OCI-LY7 (cell line): ENCODE data around the gene ACSS1. TPM values are rescaled to one million over a fixed set of nuclear protein-coding genes. Genes with fewer than 3 reads are reported as not detected.

Experiments
- BruUV-seq: library from RNA; stranded (reverse); fragments of 400-500 nt; replicated peaks from 2 replicates; lab custom pipeline; 2021; lab: Mats Ljungman, UMichigan
- CTCF ChIA-PET: fragments of 300-600 bp; sonication (Branson Sonifier 250); formaldehyde crosslinking; loops from one replicate; lab custom pipeline; 2022; ENCODE audit warnings: antibody characterized with exemption; ENCODE audit not compliant: unreplicated experiment; lab: Charles Lee
- POLR2A ChIA-PET: fragments of 300-600 bp; sonication (Branson Sonifier 250); formaldehyde crosslinking; loops from one replicate; lab custom pipeline; 2022; ENCODE audit warnings: antibody characterized with exemption; lab: Charles Lee
- DNase-seq: peaks from one replicate; pipeline ENCODE4 v3.0.0-alpha.2; 2015; ENCODE audit warnings: low spot score
- H2AFZ ChIP-seq: fragments of 200-600 bp; sonication (generic), shearing (Covaris generic); 2 replicates; pipeline ENCODE4 v1.6.1; 2014; ENCODE audit warnings: mild to moderate bottlenecking, antibody characterized with exemption, low read length, moderate library complexity
- H3K27ac ChIP-seq: fragments of 200-600 bp; sonication (generic); 2 replicates; pipeline ENCODE4 v1.5.1; 2014; ENCODE audit warnings: mixed run types, low read depth, mild to moderate bottlenecking, moderate library complexity, low read length, inconsistent platforms; ENCODE audit not compliant: poor library complexity, severe bottlenecking
- H3K36me3 ChIP-seq: fragments of 200-600 bp; sonication (generic); 2 replicates; pipeline ENCODE4 v1.6.1; 2014; ENCODE audit warnings: mild to moderate bottlenecking, antibody characterized with exemption, low read length, moderate library complexity, mixed read lengths; ENCODE audit not compliant: insufficient read depth
- H3K4me1 ChIP-seq: fragments of 200-600 bp; sonication (generic); 2 replicates; pipeline ENCODE4 v1.5.1; 2014; ENCODE audit warnings: mild to moderate bottlenecking, low read length; ENCODE audit not compliant: insufficient read depth, poor library complexity, severe bottlenecking
- H3K4me2 ChIP-seq: fragments of 200-600 bp; sonication (generic); 2 replicates; pipeline ENCODE4 v1.6.1; 2014; ENCODE audit warnings: mild to moderate bottlenecking, low read length
- H3K4me3 ChIP-seq: fragments of 200-600 bp; sonication (generic); 2 replicates; pipeline ENCODE4 v1.5.1; 2014; ENCODE audit warnings: mild to moderate bottlenecking, low read depth, low read length; ENCODE audit not compliant: poor library complexity, severe bottlenecking
- H3K79me2 ChIP-seq: fragments of 200-600 bp; sonication (generic); 2 replicates; pipeline ENCODE4 v1.6.1; 2016; ENCODE audit warnings: low read depth, mild to moderate bottlenecking, low read length, moderate library complexity, mixed read lengths; ENCODE audit not compliant: insufficient read depth
- H3K9me2 ChIP-seq: fragments of 200-600 bp; sonication (generic); 2 replicates; pipeline ENCODE4 v1.6.1; 2016; ENCODE audit warnings: mild to moderate bottlenecking, low read length, mixed read lengths; ENCODE audit not compliant: insufficient read depth
- H3K9me3 ChIP-seq: fragments of 200-600 bp; sonication (generic); 2 replicates; pipeline ENCODE4 v1.6.1; 2014; ENCODE audit warnings: mild to moderate bottlenecking, mixed run types, low read length, mixed read lengths
- H4K20me1 ChIP-seq: fragments of 200-600 bp; sonication (generic); 2 replicates; pipeline ENCODE4 v1.6.1; 2014; ENCODE audit warnings: mild to moderate bottlenecking, antibody characterized with exemption, low read length, moderate library complexity, mixed read lengths; ENCODE audit not compliant: insufficient read depth
- CTCF ChIP-seq: fragments of 200-600 bp; sonication (generic); conservative IDR thresholded peaks from 2 replicates; pipeline ENCODE4 v1.5.1; 2014; ENCODE audit warnings: mild to moderate bottlenecking, antibody characterized with exemption, low read length, moderate library complexity, mixed read lengths
- EZH2phosphoT487 ChIP-seq: fragments of 200-600 bp; sonication (generic); IDR thresholded peaks from 2 replicates; pipeline ENCODE4 v1.6.1; 2018; ENCODE audit warnings: low read depth, borderline replicate concordance, mild to moderate bottlenecking, mixed run types, antibody characterized with exemption, low read length, moderate library complexity, mixed read lengths
- intact Hi-C: fragments of 100-400 bp; cut with micrococcal nuclease; formaldehyde crosslinking; loops from one replicate; pipeline ENCODE4 v1.10.0; 2022; ENCODE audit not compliant: unreplicated experiment
- total RNA-seq, 2 experiments: library from RNA; depleted of rRNA in 1 of 2; stranded (reverse); fragments of >200 nt in 1 of 2; shearing (Covaris generic) in 1 of 2; gene quantifications; 2 replicates each; pipeline ENCODE4 v1.2.3, GENCODE V29; 2014 to 2022

ACSS1 gene
- total RNA-seq, 2 experiments from 2014 or later: 0.35 to 0.40 TPM

DNA sequence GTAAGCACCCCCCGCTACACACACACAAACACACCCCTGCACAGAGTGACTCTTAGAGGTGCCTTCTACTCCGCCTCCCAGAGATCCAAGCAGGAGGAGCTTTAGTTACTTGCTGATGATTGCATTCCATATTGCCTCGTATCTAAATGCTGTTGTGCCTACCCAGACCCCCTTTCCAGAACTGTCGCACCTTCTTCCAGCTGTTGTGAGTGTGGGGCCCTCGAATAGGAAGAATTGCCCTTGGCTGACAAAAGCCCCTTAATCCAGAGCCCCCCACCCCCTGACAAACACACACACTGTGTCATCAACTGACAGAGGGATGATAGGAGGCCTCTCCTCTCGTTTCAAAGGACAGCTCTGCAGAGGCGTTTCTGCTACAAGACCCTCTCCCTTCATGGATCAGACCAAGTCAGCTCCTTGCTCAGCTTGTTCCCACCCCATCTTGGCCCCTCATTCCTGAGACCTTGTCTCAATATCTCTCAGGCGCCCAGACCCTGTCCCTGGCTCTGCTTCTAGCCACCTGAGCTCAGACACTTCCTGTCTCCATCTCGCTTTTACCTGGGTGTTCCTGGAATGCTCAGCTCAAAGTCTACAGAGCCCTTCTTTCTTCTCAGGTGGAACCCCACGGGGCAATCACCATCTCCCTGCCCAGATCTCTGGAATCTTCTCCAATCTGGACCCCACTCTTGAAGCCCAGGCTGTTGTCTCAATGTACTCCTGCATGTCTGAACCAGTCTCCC lies 28.0 kb upstream of the ACSS1 start:
- DNase-seq: no peak
- intact Hi-C loops: no loop called here
- no peaks in the 10 kb centered on the region for H3K9me2 ChIP-seq
- H2AFZ ChIP-seq: no peak overlapping the region
- H4K20me1 ChIP-seq: no peaks in the 10 kb centered on the region
- H3K4me1 ChIP-seq: no peaks in the 10 kb centered on the region
- ChIA-PET POLR2A (interaction anchor here (0.5 to 0.7 kb wide), 2 partner anchors 40 to 146 kb away, joined by 4 read pairs; no protein-coding TSS in a partner anchor), CTCF (interaction anchor here (0.6 kb wide), 1 partner anchor 129 kb away, joined by 3 read pairs; no protein-coding TSS in a partner anchor)
- BruUV-seq: no TSS peak
- H3K27ac ChIP-seq: no peak overlapping the region
- H3K9me3 ChIP-seq: no peaks in the 10 kb centered on the region
- H3K36me3 ChIP-seq: no peaks in the 10 kb centered on the region
- no peak overlapping the region for H3K4me2 ChIP-seq
- no peaks in the 10 kb centered on the region for H3K79me2 ChIP-seq
- TF ChIP-seq EZH2phosphoT487 (no peak), CTCF (no peak)
- H3K4me3 ChIP-seq: no peak overlapping the region

DNA sequence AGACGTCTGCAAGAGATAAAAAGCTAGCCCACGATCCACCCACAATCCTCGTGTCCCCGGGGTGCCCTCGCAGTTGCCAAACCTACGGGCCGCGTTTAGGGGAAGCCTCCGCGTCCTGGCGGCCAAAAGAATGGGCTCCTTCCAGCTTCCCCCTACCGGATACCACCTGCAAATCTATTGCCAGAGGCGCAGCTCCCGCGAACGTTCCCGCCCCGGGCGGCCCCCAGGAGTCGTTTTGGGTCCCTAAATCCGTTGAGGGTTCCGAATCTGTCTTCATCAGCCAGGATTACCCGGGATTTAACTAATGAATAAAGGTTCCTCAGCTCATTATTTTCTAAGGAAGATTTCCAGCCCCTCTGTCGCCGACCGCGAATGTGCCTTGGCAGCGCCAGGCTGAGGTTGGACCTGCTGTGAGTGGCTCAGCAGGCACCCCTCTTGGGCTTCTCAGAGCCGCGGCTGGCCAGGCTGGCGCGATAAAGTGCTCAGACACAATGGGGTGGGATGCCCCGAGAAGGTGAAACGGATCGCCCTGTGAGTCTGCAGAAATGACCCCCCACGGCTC lies 26.8 kb upstream of the ACSS1 start:
- intact Hi-C loops: no loop called here

More for the DNA sequence above, 26.8 kb upstream of the ACSS1 start:
- no peak overlapping the region for H3K4me3 ChIP-seq
- CTCF ChIA-PET: no interaction called here
- H3K9me3 ChIP-seq: no peaks in the 10 kb centered on the region
- H3K36me3 ChIP-seq: no peaks in the 10 kb centered on the region
- no peaks in the 10 kb centered on the region for H3K9me2 ChIP-seq
- no peaks in the 10 kb centered on the region for H4K20me1 ChIP-seq
- no peak overlapping the region for H2AFZ ChIP-seq
- DNase-seq: no peak
- TF ChIP-seq EZH2phosphoT487 (no peak), CTCF (no peak)
- no peaks in the 10 kb centered on the region for H3K4me1 ChIP-seq
- POLR2A ChIA-PET: no interaction called here
- H3K27ac ChIP-seq: no peak overlapping the region
- no TSS peak for BruUV-seq
- H3K4me2 ChIP-seq: no peak overlapping the region
- no peaks in the 10 kb centered on the region for H3K79me2 ChIP-seq
